Nephron progenitor cell (in vitro differentiated cells): ENCODE measurements around the gene NUP160.
A peak's percentile ranks its signal among the peaks of the same experiment; 100 is the strongest.

ENCODE experiments used
- DNase-seq: peaks from one replicate; pipeline ENCODE4 v3.0.0; 2021
- H3K27ac Mint-ChIP-seq: 2 replicates; pipeline ENCODE4 v1.8.0; 2021; ENCODE audit warnings: mild to moderate bottlenecking, moderate library complexity, mixed read lengths
- H3K27me3 Mint-ChIP-seq: 2 replicates; pipeline ENCODE4 v1.8.0; 2021; ENCODE audit warnings: mild to moderate bottlenecking, low read depth, mixed read lengths; ENCODE audit not compliant: poor library complexity
- H3K36me3 Mint-ChIP-seq: 2 replicates; pipeline ENCODE4 v1.8.0; 2021; ENCODE audit warnings: low read depth, mixed read lengths
- H3K4me1 Mint-ChIP-seq: 2 replicates; pipeline ENCODE4 v1.8.0; 2021; ENCODE audit warnings: mixed read lengths
- H3K4me3 Mint-ChIP-seq: 2 replicates; pipeline ENCODE4 v1.8.0; 2021; ENCODE audit warnings: mild to moderate bottlenecking, moderate library complexity, mixed read lengths
- H3K9me3 Mint-ChIP-seq: 2 replicates; pipeline ENCODE4 v1.8.0; 2021; ENCODE audit warnings: mild to moderate bottlenecking, moderate library complexity, mixed read lengths
- CTCF ChIP-seq: fragments of 200-600 bp; sonication (generic); IDR thresholded peaks from 2 replicates; pipeline ENCODE4 v1.5.0; 2021; ENCODE audit warnings: antibody characterized with exemption

Gene NUP160

GRCh38 chr11:47786373-47786772 lies 61.8 kb downstream of the NUP160 start:
- no peak for TF ChIP-seq CTCF
- Mint-ChIP-seq H3K27me3 (no peaks in the 10 kb centered on the region), H3K36me3 (peaks cover 63% of the 10 kb centered on the region), H3K9me3 (no peaks in the 10 kb centered on the region), H3K4me1 (peaks cover 5% of the 10 kb centered on the region), H3K4me3 (no peak overlapping the region), H3K27ac (no peak overlapping the region)
- DNase-seq, result no peak

- no peak for DNase-seq
- Mint-ChIP-seq H3K4me1 (peaks cover 5% of the 10 kb centered on the region), H3K27me3 (no peaks in the 10 kb centered on the region), H3K4me3 (no peak overlapping the region), H3K9me3 (no peaks in the 10 kb centered on the region), H3K27ac (no peak overlapping the region), H3K36me3 (peaks cover 59% of the 10 kb centered on the region)
- no peak for TF ChIP-seq CTCF
Measured at GRCh38 chr11:47784785-47785381, 63.3 kb downstream of the NUP160 start.

GRCh38 chr11:47783087-47783610 lies 65.0 kb downstream of the NUP160 start:
- peaks cover 5% of the 10 kb centered on the region for H3K4me1 Mint-ChIP-seq
- H3K9me3 Mint-ChIP-seq, result no peaks in the 10 kb centered on the region
- H3K27ac Mint-ChIP-seq, result peak overlapping the region; percentile 33
- no peak for TF ChIP-seq CTCF
- H3K4me3 Mint-ChIP-seq, result no peak overlapping the region
- peaks cover 65% of the 10 kb centered on the region for H3K36me3 Mint-ChIP-seq
- no peak for DNase-seq
- no peaks in the 10 kb centered on the region for H3K27me3 Mint-ChIP-seq

GRCh38 chr11:47778878-47779483 lies 69.2 kb downstream of the NUP160 start:
- no peak for TF ChIP-seq CTCF
- no peak overlapping the region for H3K4me3 Mint-ChIP-seq
- H3K27me3 Mint-ChIP-seq, result peaks cover 6% of the 10 kb centered on the region
- no peaks in the 10 kb centered on the region for H3K9me3 Mint-ChIP-seq
- H3K27ac Mint-ChIP-seq, result peak overlapping the region; percentile 54
- no peak for DNase-seq
- H3K4me1 Mint-ChIP-seq, result peaks cover 5% of the 10 kb centered on the region
- H3K36me3 Mint-ChIP-seq, result peaks cover 63% of the 10 kb centered on the region

- Mint-ChIP-seq H3K4me3 (no peak overlapping the region), H3K4me1 (no peaks in the 10 kb centered on the region), H3K27me3 (peaks cover 6% of the 10 kb centered on the region), H3K36me3 (peaks cover 48% of the 10 kb centered on the region), H3K27ac (peak overlapping the region; percentile 44), H3K9me3 (no peaks in the 10 kb centered on the region)
- DNase-seq, result no peak
- TF ChIP-seq CTCF, result no peak
Measured at GRCh38 chr11:47775240-47775869, 72.8 kb downstream of the NUP160 start.
